Neural crest cell (in vitro differentiated cells): ENCODE results near the gene UBASH3B. TPM values are rescaled to one million over a fixed set of nuclear protein-coding genes. Genes with fewer than 3 reads are reported as not detected.
"Not testable (repeated sequence)": the region's sequence is repeated elsewhere in the genome, so short reads cannot be mapped to it uniquely, and the experiment has no call there.

ENCODE experiments used
- DNase-seq: peaks from one replicate; pipeline ENCODE4 v3.0.0; 2021; ENCODE audit warnings: low read depth, mixed read lengths, low spot score
- H3K27ac Mint-ChIP-seq: one replicate; pipeline ENCODE4 v1.8.0; 2021; ENCODE audit warnings: mild to moderate bottlenecking, mixed read lengths; ENCODE audit not compliant: unreplicated experiment
- H3K27me3 Mint-ChIP-seq: 2 replicates; pipeline ENCODE4 v1.8.0; 2021; ENCODE audit warnings: low read depth, mild to moderate bottlenecking, mixed read lengths
- H3K36me3 Mint-ChIP-seq: 2 replicates; pipeline ENCODE4 v1.8.0; 2021; ENCODE audit warnings: low read depth, mild to moderate bottlenecking, mixed read lengths
- H3K4me1 Mint-ChIP-seq: 2 replicates; pipeline ENCODE4 v1.8.0; 2021; ENCODE audit warnings: mixed read lengths
- H3K4me3 Mint-ChIP-seq: one replicate; pipeline ENCODE4 v1.8.0; 2021; ENCODE audit warnings: mild to moderate bottlenecking, mixed read lengths
- H3K9me3 Mint-ChIP-seq: 2 replicates; pipeline ENCODE4 v1.8.0; 2021; ENCODE audit warnings: mixed read lengths
- CTCF ChIP-seq: fragments of 200-600 bp; sonication (generic); conservative IDR thresholded peaks from 2 replicates; pipeline ENCODE4 v1.5.0; 2021; ENCODE audit warnings: antibody characterized with exemption, mild to moderate bottlenecking
- total RNA-seq: library from RNA; stranded (reverse); gene quantifications from 2 replicates; pipeline ENCODE4 v1.2.1, GENCODE V29; 2021

Gene UBASH3B
- total RNA-seq, 1 donor from 2014 or later: 6.8 TPM

GRCh38 chr11:122727101-122727929 is 71.8 kb downstream of the UBASH3B start:
- Mint-ChIP-seq H3K36me3 (no peaks in the 10 kb centered on the region), H3K4me1 (peaks cover 33% of the 10 kb centered on the region), H3K27ac (peak overlapping the region; percentile 27), H3K4me3 (no peak overlapping the region), H3K27me3 (no peaks in the 10 kb centered on the region), H3K9me3 (no peaks in the 10 kb centered on the region)
- no peak for TF ChIP-seq CTCF
- no peak for DNase-seq

- H3K4me3 Mint-ChIP-seq: no peak overlapping the region
- no peaks in the 10 kb centered on the region for H3K9me3 Mint-ChIP-seq
- DNase-seq: no peak
- H3K27ac Mint-ChIP-seq: no peak overlapping the region
- no peaks in the 10 kb centered on the region for H3K27me3 Mint-ChIP-seq
- H3K4me1 Mint-ChIP-seq: peaks cover 28% of the 10 kb centered on the region
- TF ChIP-seq CTCF: no peak
- H3K36me3 Mint-ChIP-seq: no peaks in the 10 kb centered on the region
Observed at GRCh38 chr11:122728561-122728960, 73.0 kb downstream of the UBASH3B start.

GRCh38 chr11:122729139-122729538 is 73.6 kb downstream of the UBASH3B start:
- TF ChIP-seq CTCF: no peak
- DNase-seq: no peak
- no peak overlapping the region for H3K27ac Mint-ChIP-seq
- no peaks in the 10 kb centered on the region for H3K9me3 Mint-ChIP-seq
- H3K4me1 Mint-ChIP-seq: peaks cover 23% of the 10 kb centered on the region
- no peak overlapping the region for H3K4me3 Mint-ChIP-seq
- H3K27me3 Mint-ChIP-seq: no peaks in the 10 kb centered on the region
- no peaks in the 10 kb centered on the region for H3K36me3 Mint-ChIP-seq

GRCh38 chr11:122730694-122731093 is 75.2 kb downstream of the UBASH3B start:
- H3K4me3 Mint-ChIP-seq, H3K9me3 Mint-ChIP-seq, H3K27me3 Mint-ChIP-seq, H3K27ac Mint-ChIP-seq, H3K36me3 Mint-ChIP-seq, DNase-seq: not testable (repeated sequence)
- H3K4me1 Mint-ChIP-seq: peaks cover 18% of the 10 kb centered on the region

GRCh38 chr11:122731500-122731913 is 76.0 kb downstream of the UBASH3B start:
- H3K4me3 Mint-ChIP-seq: no peak overlapping the region
- no peak for TF ChIP-seq CTCF
- peak overlapping the region; percentile 46 for H3K27ac Mint-ChIP-seq
- no peaks in the 10 kb centered on the region for H3K27me3 Mint-ChIP-seq
- no peaks in the 10 kb centered on the region for H3K36me3 Mint-ChIP-seq
- peaks cover 18% of the 10 kb centered on the region for H3K4me1 Mint-ChIP-seq
- no peak for DNase-seq
- no peaks in the 10 kb centered on the region for H3K9me3 Mint-ChIP-seq
